Activated naive CD8-positive, alpha-beta T cell treated with anti-CD3 and anti-CD28 coated beads, Interleukin-2, amount 50 U/mL, for 16 hours (primary cell): ENCODE measurements around the gene YKT6.
"Not testable (repeated sequence)": the region's sequence is repeated elsewhere in the genome, so short reads cannot be mapped to it uniquely, and the experiment has no call there.

Experiments
- DNase-seq: peaks from one replicate; pipeline ENCODE4 v3.0.0-alpha.2; 2020; ENCODE audit warnings: low read depth, low spot score

Gene YKT6

GRCh38 chr7:44193011-44193802 is 7.6 kb upstream of the YKT6 start:
- no peak for DNase-seq

- DNase-seq: peak; percentile 7
These were observed 6.7 kb upstream of the YKT6 start for GRCh38 chr7:44194069-44194468.

GRCh38 chr7:44194562-44195145 is 6.1 kb upstream of the YKT6 start:
- DNase-seq: no peak

- no peak for DNase-seq
These were observed 4.9 kb upstream of the YKT6 start for GRCh38 chr7:44195889-44196288.

GRCh38 chr7:44196450-44196872 is 4.3 kb upstream of the YKT6 start:
- DNase-seq: no peak

- DNase-seq: no peak
These were observed 3.3 kb upstream of the YKT6 start for GRCh38 chr7:44197474-44197873.

GRCh38 chr7:44200163-44200562 is 615 bp upstream of the YKT6 start:
- DNase-seq: not testable (repeated sequence)

- DNase-seq: no peak
These were observed 1.0 kb downstream of the YKT6 start for GRCh38 chr7:44201813-44202212.

GRCh38 chr7:44206008-44206407 is 5.2 kb downstream of the YKT6 start:
- no peak for DNase-seq

GRCh38 chr7:44208085-44208484 is 7.3 kb downstream of the YKT6 start:
- DNase-seq: no peak

GRCh38 chr7:44210107-44210506 is 9.3 kb downstream of the YKT6 start:
- DNase-seq: no peak

GRCh38 chr7:44211126-44211675 is 10.4 kb downstream of the YKT6 start:
- DNase-seq: no peak

- no peak for DNase-seq
These were observed 11.2 kb downstream of the YKT6 start for GRCh38 chr7:44212018-44212417.

GRCh38 chr7:44212581-44213184 is 11.9 kb downstream of the YKT6 start:
- DNase-seq: no peak

GRCh38 chr7:44213206-44213876 is 12.6 kb downstream of the YKT6 start:
- DNase-seq: no peak

GRCh38 chr7:44213877-44214388 is 13.2 kb downstream of the YKT6 start:
- no peak for DNase-seq

GRCh38 chr7:44215531-44215930 is 14.8 kb downstream of the YKT6 start:
- DNase-seq: no peak

GRCh38 chr7:44216019-44216418 is 15.2 kb downstream of the YKT6 start:
- DNase-seq: no peak

GRCh38 chr7:44216521-44217222 is 15.9 kb downstream of the YKT6 start:
- no peak for DNase-seq

- no peak for DNase-seq
These were observed 16.5 kb downstream of the YKT6 start for GRCh38 chr7:44217223-44217714.

- DNase-seq: no peak
These were observed 17.1 kb downstream of the YKT6 start for GRCh38 chr7:44217852-44218402.
